HG02571 (cell line): ENCODE data around the gene ZNF446.
"Not testable (repeated sequence)": the region's sequence is repeated elsewhere in the genome, so short reads cannot be mapped to it uniquely, and the experiment has no call there.

Experiments
- ATAC-seq: cut with Tn5 transposase; IDR thresholded peaks from one replicate; pipeline ENCODE4 v1.9.1; 2021; ENCODE audit warnings: mild to moderate bottlenecking, moderate library complexity; ENCODE audit not compliant: unreplicated experiment

ZNF446 gene

GRCh38 chr19:58498316-58499020, 22.3 kb downstream of the ZNF446 start:
- no peak for ATAC-seq

- ATAC-seq = peak; percentile 84
These were observed 23.1 kb downstream of the ZNF446 start for GRCh38 chr19:58499021-58499927.

GRCh38 chr19:58500242-58500641, 24.1 kb downstream of the ZNF446 start:
- ATAC-seq = no peak

GRCh38 chr19:58507602-58508223, 31.6 kb downstream of the ZNF446 start:
- ATAC-seq = not testable (repeated sequence)

GRCh38 chr19:58509731-58510083, 33.6 kb downstream of the ZNF446 start:
- no peak for ATAC-seq

- no peak for ATAC-seq
These were observed 34.1 kb downstream of the ZNF446 start for GRCh38 chr19:58510084-58510862.

GRCh38 chr19:58511353-58512208, 35.4 kb downstream of the ZNF446 start, which contains the start of gene SLC27A5:
Gene SLC27A5 (minus strand): TSS chr19:58511992. CDS start chr19:58511955, 37 bp downstream.
- ATAC-seq = no peak

GRCh38 chr19:58513213-58513693, 37.1 kb downstream of the ZNF446 start:
- no peak for ATAC-seq

- ATAC-seq = no peak
These were observed 37.8 kb downstream of the ZNF446 start for GRCh38 chr19:58513694-58514563.

GRCh38 chr19:58514564-58515022, 38.4 kb downstream of the ZNF446 start:
- ATAC-seq = no peak

- no peak for ATAC-seq
These were observed 39.1 kb downstream of the ZNF446 start for GRCh38 chr19:58515259-58515658.

- no peak for ATAC-seq
These were observed 40.2 kb downstream of the ZNF446 start for GRCh38 chr19:58516246-58516836.

- no peak for ATAC-seq
These were observed 41.0 kb downstream of the ZNF446 start for GRCh38 chr19:58516964-58517833.

- no peak for ATAC-seq
These were observed 42.3 kb downstream of the ZNF446 start for GRCh38 chr19:58518256-58519086.

- ATAC-seq = peak; percentile 8
These were observed 42.9 kb downstream of the ZNF446 start for GRCh38 chr19:58519087-58519354.

- ATAC-seq = peak; percentile 70
These were observed 43.5 kb downstream of the ZNF446 start, which contains the start of gene ZBTB45 for GRCh38 chr19:58519355-58520256. Gene ZBTB45 (minus strand): TSS chr19:58519810. CDS start chr19:58517673, 2,137 bp downstream.
